ENCODE data around the gene SMARCB1.

DNA sequence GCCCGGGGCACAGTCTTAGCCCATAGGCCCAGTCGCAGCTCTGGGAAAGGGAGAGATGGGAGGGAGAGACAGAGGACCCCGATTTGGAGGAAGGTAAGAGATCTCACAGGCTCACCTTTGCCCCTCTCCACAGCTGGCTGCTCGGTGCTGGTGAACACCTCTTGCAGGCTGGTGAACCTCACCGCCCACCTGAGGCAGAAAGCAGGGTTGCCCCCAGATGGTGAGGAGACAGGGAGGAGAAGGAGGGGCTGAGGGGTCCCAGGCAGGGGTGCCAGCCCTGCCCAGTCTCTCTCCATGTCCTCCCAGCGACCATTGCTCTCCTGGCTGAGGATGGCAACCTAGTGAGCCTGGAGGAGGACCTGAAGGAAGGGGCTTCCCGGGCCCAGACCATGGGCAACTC lies 22.8 kb upstream of the SMARCB1 start:
- TF ChIP-seq, protein P1, sequence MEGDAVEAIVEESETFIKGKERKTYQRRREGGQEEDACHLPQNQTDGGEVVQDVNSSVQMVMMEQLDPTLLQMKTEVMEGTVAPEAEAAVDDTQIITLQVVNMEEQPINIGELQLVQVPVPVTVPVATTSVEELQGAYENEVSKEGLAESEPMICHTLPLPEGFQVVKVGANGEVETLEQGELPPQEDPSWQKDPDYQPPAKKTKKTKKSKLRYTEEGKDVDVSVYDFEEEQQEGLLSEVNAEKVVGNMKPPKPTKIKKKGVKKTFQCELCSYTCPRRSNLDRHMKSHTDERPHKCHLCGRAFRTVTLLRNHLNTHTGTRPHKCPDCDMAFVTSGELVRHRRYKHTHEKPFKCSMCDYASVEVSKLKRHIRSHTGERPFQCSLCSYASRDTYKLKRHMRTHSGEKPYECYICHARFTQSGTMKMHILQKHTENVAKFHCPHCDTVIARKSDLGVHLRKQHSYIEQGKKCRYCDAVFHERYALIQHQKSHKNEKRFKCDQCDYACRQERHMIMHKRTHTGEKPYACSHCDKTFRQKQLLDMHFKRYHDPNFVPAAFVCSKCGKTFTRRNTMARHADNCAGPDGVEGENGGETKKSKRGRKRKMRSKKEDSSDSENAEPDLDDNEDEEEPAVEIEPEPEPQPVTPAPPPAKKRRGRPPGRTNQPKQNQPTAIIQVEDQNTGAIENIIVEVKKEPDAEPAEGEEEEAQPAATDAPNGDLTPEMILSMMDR (conservative IDR thresholded peaks at IDR 0.05; ENCODE audit: low read depth, low read length): no peak
- TF ChIP-seq EZH2 (IDR thresholded peaks at IDR 0.05; ENCODE audit: borderline replicate concordance, low read depth, low read length, poor library complexity, severe bottlenecking): no peak
